HG03439 (cell line): ENCODE measurements around the gene CEP350.

Source experiments
- ATAC-seq: cut with Tn5 transposase; IDR thresholded peaks from one replicate; pipeline ENCODE4 v1.9.1; 2021; ENCODE audit warnings: mild to moderate bottlenecking, moderate library complexity; ENCODE audit not compliant: unreplicated experiment

The CEP350 gene

DNA sequence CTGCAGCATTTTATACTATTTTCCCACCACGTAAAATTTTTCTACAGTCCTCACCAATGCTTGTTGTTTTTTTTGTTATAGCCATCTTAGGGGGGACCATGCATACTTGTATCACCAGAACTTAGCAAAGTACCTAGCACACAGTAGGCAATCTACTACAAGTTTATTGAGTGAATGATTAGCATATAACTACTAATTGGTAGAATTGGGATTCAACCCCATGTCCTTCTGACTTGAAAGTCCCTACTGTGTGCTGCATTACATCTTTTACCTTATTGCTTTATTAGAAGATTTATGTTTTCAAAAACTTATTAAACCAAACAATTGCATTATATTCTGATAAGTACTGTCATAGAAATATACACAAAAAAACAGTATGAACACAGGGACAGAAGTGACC lies 92.1 kb downstream of the CEP350 start:
- no peak for ATAC-seq

GRCh38 chr1:180053594-180054567 lies 99.3 kb downstream of the CEP350 start:
- ATAC-seq: no peak

DNA sequence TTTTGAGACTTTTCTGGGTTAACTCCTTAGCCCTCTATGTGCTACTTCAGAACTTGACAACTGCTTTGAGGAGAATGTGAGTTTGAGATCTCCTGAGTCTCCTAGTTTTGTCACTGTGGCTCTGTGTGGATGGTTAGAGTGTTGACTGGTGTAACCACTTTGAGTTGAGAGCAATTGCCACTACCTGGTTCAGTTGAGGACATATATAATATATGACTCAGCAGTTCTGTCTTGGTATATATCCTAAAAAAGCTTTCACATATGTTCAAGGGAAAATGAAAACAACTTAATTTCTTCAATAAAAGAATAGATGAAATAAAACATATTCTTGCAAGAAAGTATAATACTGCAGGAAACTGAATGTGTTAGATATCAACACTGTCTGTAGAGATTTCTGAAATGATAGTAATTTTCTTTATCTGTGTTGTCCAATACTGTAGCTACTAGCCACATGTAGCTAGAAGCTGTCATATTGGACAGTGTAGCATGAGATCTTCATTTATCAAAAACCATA lies 103.3 kb downstream of the CEP350 start:
- no peak for ATAC-seq

DNA sequence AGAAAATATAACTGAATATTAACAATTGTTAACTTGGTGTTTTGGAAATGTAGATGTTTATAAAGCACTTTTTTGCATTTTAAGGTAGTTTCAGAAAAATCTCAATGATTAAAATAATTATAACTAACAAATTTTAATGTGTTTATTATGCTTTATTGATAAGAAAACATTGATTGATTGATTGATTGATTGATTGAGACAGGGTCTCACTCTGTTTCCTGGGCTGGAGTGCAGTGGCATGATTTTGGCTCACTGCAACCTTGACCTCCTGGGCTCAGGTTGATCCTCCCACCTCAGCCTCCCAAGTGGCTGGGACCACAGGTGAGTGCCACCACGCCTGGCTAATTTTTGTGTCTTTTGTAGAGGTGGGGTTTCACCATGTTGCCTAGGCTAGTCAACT lies 106.4 kb downstream of the CEP350 start:
- ATAC-seq: no peak

GRCh38 chr1:180062452-180062971 lies 107.9 kb downstream of the CEP350 start:
- no peak for ATAC-seq

GRCh38 chr1:180065408-180065807 lies 110.8 kb downstream of the CEP350 start:
- ATAC-seq: no peak

DNA sequence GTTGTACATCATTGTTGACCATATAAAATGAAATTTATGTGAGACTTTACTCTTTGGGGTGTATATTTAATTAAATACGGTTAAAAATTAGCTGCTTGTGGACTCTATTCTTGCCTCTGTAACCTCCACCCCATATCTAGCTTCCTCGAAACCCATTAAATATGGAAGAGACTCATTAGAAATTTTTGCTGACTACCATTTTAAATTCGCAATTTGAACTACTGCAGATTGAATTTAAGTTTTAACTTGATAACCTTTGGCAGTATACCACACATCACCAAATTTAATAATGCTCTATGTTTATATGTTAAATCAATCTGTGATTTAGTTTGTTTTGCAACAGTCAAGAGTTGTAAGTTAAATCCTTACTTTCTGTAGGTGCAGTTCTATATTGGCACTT lies 111.5 kb downstream of the CEP350 start:
- no peak for ATAC-seq

GRCh38 chr1:180070286-180070685 lies 115.7 kb downstream of the CEP350 start:
- no peak for ATAC-seq

DNA sequence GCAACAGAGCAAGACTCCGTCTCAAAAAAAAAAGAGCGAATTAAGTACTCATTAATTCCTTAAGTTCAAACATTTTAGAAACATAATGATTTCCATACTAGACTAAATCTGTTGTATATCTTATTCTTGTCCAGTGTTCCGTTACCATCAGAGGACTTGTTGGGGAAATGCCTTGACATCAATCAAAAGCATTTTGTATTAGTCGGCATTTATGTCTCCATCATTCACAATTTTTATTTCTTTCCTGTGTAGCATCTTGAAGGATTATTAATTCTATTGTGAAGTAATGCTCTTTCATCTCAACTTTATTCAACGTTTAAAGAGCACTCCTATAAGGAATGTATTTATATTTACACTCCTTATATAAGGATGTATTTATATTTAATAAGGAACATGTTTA lies 117.1 kb downstream of the CEP350 start:
- ATAC-seq: no peak

- ATAC-seq: no peak
These were observed 125.8 kb downstream of the CEP350 start for GRCh38 chr1:180080439-180080838.

- ATAC-seq: no peak
These were observed 126.9 kb downstream of the CEP350 start for GRCh38 chr1:180081474-180081873.

DNA sequence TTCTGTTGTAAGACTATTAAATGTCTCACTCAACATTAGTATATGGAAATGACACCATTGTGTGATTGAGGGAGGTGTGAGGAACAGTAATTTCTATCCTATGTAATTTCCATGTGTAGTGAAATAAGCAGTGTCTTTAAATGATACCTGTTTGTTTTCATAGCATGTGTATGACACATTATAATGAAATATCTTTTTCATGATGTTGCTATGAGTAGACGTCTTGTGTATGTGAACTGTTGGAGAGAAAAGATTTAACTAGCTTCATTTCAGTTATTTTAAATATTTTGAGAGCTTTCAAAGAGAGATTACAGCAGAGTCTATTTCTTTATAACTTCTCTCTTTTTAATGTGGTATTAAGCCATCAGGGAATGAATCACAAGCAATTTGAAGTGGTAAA lies 128.6 kb downstream of the CEP350 start:
- ATAC-seq: no peak

DNA sequence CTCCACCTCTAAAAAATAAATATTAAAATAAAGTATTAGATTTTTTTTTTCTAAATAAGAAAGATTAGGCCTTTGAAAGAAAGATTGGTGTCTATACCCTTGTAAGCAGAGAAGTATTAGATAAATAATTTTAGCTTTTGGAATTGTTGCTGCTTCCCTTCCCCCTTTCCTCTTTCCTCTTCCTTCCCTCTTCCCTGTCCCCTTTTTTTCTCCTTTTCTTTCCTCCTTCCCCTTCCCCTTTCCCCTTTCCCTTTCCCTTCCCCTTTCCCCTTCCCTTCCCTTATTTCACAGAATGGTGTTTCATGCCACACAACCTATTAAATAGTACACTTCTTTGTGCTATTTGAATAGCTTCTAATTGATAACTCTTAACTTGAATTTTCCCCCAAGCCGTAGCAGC lies 130.3 kb downstream of the CEP350 start:
- ATAC-seq: no peak

DNA sequence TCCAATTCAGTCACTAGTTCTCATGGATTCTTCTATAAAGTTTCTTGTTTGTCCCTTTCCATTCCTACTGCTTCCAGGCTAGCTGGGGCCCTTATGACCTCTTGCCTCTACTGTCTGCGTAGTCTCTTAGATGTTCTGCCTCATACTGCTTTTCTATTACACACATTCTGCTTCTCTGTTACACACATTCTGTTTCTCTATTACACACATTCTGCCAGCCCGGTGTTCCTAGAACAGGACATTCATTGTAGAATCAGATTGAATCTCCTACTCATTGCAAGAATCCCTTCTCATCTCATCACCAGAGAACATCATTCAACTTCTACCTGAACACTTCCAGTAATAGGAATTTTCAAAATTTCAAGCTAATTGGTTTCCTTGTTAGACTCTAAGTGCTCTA lies 130.7 kb downstream of the CEP350 start:
- no peak for ATAC-seq

- no peak for ATAC-seq
These were observed 138.5 kb downstream of the CEP350 start for GRCh38 chr1:180092931-180093650.

- ATAC-seq: no peak
These were observed 140.2 kb downstream of the CEP350 start for GRCh38 chr1:180094705-180095295.

DNA sequence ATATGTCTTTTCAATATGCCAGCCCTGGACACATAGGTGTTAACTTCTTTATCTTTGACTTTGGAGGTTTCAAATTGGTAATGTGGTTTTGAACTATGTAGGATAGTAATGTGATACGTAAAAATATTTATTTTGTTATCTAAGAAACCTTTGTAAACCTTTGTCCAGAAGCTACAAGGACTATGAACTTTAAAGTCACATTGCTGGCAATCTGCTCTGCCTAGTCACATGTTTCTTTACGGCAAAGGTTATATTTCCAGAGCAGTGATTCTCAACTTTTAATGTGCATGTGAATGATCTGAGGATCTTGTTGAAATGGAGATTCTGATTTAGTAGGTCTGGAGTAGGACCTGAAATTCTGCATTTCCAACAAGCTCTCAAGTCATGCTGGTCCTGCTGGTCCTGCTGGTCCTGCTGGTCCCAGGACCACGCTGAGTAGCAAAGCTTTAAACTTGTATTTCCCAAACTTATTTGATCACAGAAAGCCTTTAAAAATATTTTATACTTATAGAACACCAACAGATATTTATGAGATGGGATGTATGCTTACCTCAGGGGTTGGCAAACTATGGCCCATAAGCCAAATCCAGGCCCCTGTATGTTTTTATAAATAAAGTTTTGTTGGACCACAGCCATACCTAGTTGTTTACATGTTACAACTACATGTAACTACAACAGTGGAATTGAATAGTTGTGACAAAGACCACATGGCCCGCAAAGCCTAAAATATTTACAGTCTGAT lies 142.1 kb downstream of the CEP350 start:
- no peak for ATAC-seq

DNA sequence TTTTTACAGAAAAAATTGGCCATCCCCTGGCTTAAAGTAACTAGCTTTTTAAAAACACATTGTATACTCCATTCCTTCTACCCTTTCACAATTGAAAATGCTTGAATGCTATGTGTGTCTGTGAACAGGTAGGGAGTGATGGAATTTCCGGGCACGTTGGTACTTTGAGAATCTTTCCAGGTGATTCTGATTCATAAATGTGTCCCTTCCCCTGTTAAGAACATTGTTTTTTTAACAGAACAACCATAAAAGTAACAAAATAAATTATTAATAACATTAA lies 142.7 kb downstream of the CEP350 start:
- no peak for ATAC-seq

GRCh38 chr1:180101411-180101810 lies 146.8 kb downstream of the CEP350 start:
- no peak for ATAC-seq

DNA sequence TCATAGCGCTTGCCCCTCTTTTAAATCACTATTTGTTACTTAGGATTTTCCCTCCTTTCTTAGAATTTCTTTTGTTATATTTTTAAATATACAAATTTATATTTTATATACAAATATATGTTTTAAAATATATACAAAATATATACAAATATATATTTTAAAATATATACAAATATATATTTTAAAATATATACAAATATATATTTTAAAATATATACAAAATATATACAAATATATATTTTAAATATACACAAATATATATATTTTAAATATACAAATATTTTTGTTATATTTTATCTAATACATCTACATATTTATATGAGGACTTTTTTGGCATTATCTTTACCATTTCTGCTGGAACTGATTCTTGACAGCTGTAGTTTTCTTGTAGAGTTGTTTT lies 149.2 kb downstream of the CEP350 start:
- no peak for ATAC-seq

- ATAC-seq: no peak
These were observed 157.5 kb downstream of the CEP350 start for GRCh38 chr1:180112091-180112490.
